Stimulated activated CD8-positive, alpha-beta memory T cell treated with anti-CD3 and anti-CD28 coated beads, Interleukin-4, amount 100 ng/mL, for 4 hours (primary cell): Measurements from ENCODE around the gene SPRR2F.
"Not testable (repeated sequence)": the region's sequence is repeated elsewhere in the genome, so short reads cannot be mapped to it uniquely, and the experiment has no call there.

Experiments
- DNase-seq, 2 donors: peaks; one replicate each; pipeline ENCODE4 v3.0.0-alpha.2; 2020; ENCODE audit warnings: low read depth in 2 of 2, low spot score in 1 of 2

SPRR2F gene

GRCh38 chr1:153113416-153113815 is at the start of gene SPRR2F:
SPRR2F (minus strand) TSS chr1:153113516; CDS start chr1:153112733, 783 bp downstream.
- no peak for DNase-seq

- DNase-seq: no peak
These were observed 42.2 kb upstream of the SPRR2F start for GRCh38 chr1:153155541-153155940.

GRCh38 chr1:153152481-153152880 is 39.2 kb upstream of the SPRR2F start:
- DNase-seq: no peak

GRCh38 chr1:153150846-153151245 is 37.5 kb upstream of the SPRR2F start, which contains the start of gene SPRR2G:
SPRR2G (minus strand) TSS chr1:153150890; CDS start chr1:153150110, 780 bp downstream.
- no peak for DNase-seq

- no peak for DNase-seq
These were observed 28.1 kb upstream of the SPRR2F start for GRCh38 chr1:153141377-153141776.

- no peak for DNase-seq
These were observed 27.2 kb upstream of the SPRR2F start for GRCh38 chr1:153140484-153140883.

GRCh38 chr1:153133743-153134142 is 20.4 kb upstream of the SPRR2F start:
- DNase-seq: no peak

GRCh38 chr1:153133267-153133666 is 20.0 kb upstream of the SPRR2F start:
- DNase-seq: no peak

- DNase-seq: not testable (repeated sequence)
These were observed 15.4 kb upstream of the SPRR2F start for GRCh38 chr1:153128688-153129087.

- no peak for DNase-seq
These were observed 14.0 kb upstream of the SPRR2F start for GRCh38 chr1:153127296-153127695.

GRCh38 chr1:153125536-153125935 is 12.2 kb upstream of the SPRR2F start:
- no peak for DNase-seq

- not testable (repeated sequence) for DNase-seq
These were observed 10.5 kb upstream of the SPRR2F start for GRCh38 chr1:153123793-153124192.

- no peak for DNase-seq
These were observed 9.6 kb upstream of the SPRR2F start for GRCh38 chr1:153122831-153123421.

GRCh38 chr1:153120945-153121344 is 7.6 kb upstream of the SPRR2F start:
- DNase-seq: no peak

- no peak for DNase-seq
These were observed 6.2 kb upstream of the SPRR2F start for GRCh38 chr1:153119491-153119971.

- DNase-seq: not testable (repeated sequence)
These were observed 1.9 kb upstream of the SPRR2F start for GRCh38 chr1:153115264-153115663.

GRCh38 chr1:153112454-153112853 is 862 bp downstream of the SPRR2F start:
- not testable (repeated sequence) for DNase-seq

GRCh38 chr1:153100245-153100644 is 13.1 kb downstream of the SPRR2F start:
- DNase-seq: no peak

- no peak for DNase-seq
These were observed 13.8 kb downstream of the SPRR2F start for GRCh38 chr1:153099461-153100045.

- no peak for DNase-seq
These were observed 17.6 kb downstream of the SPRR2F start for GRCh38 chr1:153095764-153096163.

GRCh38 chr1:153094426-153094825 is 18.9 kb downstream of the SPRR2F start, which contains the start of gene SPRR2E:
SPRR2E (minus strand) TSS chr1:153094526; CDS start chr1:153093751, 775 bp downstream.
- DNase-seq: no peak

GRCh38 chr1:153087652-153088051 is 25.7 kb downstream of the SPRR2F start:
- no peak for DNase-seq

- DNase-seq: no peak
These were observed 31.6 kb downstream of the SPRR2F start for GRCh38 chr1:153081736-153082135.
